ENCODE measurements around the gene TMEM207.

TMEM207 gene

DNA sequence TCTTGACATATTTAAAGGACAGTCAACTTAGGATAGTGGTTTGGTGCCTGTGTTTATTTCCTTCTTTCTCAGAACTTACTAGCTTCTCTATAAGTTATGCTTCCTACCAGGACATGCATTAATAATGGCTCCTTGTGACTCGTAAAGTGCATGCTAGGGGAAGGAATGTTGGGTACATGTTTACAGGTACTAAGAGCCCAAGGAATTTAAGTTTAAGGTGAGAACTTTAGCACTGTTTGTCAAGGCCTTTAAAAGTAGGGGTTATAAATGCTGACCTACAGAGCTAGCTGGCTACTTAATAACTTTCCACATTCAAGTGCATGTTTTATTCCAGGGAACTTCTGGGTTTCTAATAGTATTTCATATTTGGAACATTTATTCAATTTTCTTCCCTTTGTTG lies at the start of gene TMEM207:
Gene TMEM207 (minus strand): TSS at position 101 of the 400 bp plus-strand sequence. CDS start 92 bp downstream, at position 9.
- in situ Hi-C loops (cut with HindIII; ENCODE audit: low sequenced_read_pairs) = no loop called here

DNA sequence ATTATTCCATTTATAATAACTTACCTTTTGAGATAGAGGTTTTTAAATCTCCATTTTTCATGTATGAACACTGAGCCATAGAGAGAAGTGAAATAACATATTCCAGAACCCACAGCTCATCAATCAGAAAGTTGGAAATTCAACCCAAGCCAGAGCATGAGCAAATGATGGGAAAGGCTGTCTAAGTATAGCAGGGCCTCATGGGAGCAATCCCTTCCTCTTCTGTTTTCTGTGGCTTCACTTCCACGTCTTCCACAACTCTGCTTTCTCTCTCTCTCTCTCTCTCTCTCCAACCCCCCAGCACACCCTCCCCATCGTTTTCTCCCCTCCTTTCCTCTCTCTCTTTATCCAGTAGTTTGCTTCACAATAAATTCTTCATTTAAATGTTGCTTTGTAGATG lies 49.4 kb upstream of the TMEM207 start:
- in situ Hi-C loops (cut with HindIII; ENCODE audit: low sequenced_read_pairs) = no loop called here

DNA sequence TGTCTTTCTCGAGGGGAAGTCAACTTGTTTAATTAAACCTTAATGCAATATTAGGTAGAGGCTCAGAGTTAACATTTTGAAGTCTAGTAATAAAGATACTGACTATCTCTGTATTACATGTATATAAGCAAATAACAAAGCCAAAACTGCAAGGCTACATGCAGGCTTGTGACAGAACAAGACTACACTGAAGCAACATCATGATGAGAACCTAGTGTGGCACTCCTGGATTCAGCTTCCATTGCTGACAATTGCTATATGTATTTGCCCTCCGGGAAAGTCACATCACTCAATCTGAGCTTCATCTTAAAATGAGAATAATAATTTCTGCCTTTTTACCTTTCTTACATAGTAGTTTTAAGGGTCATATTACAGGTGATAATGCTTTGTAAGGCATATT lies 48.6 kb upstream of the TMEM207 start:
- in situ Hi-C loops (cut with HindIII; ENCODE audit: low sequenced_read_pairs) = no loop called here

DNA sequence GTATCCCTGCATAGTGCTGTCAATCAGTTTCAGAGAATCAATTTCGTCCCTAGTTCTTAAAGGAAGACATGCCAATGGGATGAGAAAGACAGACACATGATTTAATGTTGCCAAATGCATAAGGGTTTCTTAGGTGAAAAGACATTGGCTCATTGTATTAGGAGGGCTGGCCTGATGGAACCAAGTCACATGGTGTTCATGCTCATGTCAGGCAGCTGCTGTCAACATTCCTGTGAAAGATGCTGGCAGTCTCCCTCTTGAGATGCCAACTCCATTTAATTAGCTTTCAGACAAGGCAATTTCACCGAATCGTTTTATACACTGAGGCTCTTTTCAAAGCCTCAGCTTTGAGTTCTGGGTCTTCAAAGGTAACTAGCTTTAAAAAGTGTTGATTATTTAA lies 48.1 kb upstream of the TMEM207 start:
- in situ Hi-C loops (cut with HindIII; ENCODE audit: low sequenced_read_pairs) = no loop called here

DNA sequence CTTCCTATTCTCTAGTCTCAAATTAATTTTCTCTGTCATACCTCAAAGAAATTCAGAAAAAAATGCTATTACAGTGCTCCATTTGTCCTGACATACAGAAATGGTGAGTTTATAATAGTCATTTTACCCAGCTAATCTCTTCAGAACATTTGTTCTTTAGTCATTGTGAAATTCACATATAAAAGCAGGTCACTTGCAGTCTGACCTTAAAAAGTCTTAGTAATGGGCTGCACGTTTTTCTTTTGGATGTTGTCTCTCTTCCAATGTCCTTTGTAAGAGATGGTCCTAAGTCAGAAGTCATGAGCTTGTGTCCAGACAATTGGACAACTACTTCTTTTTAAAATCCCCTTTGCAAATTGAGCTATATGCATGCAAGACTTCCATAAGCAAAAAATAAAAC lies 47.2 kb upstream of the TMEM207 start:
- in situ Hi-C loops (cut with HindIII; ENCODE audit: low sequenced_read_pairs) = no loop called here

DNA sequence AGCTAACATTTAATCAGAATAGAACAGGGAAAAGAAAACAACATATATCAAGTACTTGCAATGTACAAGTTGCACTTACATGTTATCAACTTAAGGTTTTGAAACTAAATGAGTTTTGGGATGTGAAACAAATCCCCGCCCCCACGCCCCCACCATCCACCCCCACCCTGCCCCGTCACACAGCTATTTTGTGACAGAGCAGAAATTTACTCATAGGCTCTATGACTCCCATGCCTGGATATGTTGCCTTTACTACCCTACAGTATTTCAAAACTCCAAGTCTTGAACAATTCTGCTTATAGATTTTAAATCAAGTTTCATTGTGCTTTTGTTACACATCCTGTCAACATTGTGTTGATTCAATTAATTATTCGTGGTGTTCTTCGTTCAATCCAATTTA lies 46.1 kb upstream of the TMEM207 start:
- in situ Hi-C loops (cut with HindIII; ENCODE audit: low sequenced_read_pairs) = no loop called here

DNA sequence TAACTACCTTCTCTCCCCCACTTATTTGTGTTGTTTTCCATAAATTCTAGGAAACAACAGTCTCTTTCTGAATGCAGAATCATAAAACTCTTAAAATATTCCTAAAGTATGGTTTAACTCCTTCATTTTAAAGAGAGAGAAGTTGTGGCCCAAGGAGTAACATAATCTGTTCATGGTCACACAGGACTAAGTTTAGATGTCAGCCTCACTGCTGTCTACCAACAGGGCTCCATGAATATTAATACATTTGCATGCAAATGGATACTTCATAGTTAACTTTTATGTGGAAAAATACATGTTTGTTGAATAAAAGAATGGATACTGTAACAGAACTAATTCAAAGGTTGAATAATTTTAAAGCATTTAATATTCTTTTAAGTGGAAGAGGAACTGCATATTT lies 45.7 kb upstream of the TMEM207 start:
- in situ Hi-C loops (cut with HindIII; ENCODE audit: low sequenced_read_pairs) = no loop called here

DNA sequence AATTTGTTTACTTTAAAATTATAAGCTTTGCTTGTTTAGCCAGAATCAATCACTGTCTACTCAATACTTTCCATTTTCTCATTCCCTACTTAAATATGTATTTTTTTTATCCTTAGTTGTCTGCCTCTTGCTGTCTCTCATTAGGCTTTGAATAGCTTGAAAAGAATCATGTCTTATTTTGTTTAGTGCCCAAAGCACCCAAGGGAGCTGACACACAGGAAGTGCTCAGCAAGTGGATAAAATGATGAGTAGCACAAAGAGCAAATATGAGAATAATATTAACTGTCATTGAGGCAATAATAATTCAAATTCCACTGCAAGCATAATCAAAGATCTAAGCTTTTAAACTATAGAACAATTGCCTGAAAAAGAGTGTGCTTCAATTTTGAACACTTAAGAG lies 45.2 kb upstream of the TMEM207 start:
- in situ Hi-C loops (cut with HindIII; ENCODE audit: low sequenced_read_pairs) = loop anchor here (5.0 kb wide), 1 partner anchor 38 kb away; no protein-coding TSS in a partner anchor

DNA sequence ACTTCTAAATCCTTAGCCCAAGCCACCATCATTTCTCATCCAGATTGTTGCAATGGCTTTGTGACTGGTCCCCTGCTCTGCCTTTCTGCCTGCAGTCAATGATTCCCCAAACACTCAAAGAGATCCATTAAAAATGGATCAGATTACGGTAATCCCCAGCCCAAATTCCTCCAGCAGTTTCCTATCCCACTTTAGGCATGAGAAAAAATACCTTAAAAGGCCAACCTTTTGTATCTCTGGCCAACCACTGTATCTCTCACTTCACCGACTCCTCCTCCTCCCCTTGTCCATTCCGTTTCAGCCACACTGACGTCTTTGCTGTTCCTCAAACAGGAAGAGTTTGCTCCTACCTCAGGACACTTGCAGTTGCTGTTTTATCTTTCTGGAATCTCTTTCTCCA lies 43.3 kb upstream of the TMEM207 start:
- in situ Hi-C loops (cut with HindIII; ENCODE audit: low sequenced_read_pairs) = loop anchor here (5.0 kb wide), 1 partner anchor 36 kb away; no protein-coding TSS in a partner anchor

DNA sequence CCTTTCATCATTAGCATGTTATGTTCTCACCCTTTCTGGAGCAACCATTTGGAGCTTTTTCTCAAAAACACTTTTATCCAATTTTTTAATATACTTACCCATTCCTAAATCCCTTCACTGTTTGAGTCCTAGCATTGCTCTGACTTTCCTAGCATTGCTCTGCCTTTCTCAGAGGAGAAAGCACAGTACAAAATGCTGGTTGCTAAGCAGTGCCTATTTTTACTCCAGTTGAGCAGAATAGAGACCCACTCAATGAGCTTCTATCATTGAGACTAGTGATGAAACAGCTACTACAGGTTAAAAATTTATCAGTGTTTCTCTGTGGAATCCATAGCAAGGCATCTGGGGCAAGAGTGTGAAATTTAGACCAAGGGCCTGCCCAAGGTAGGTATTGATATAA lies 42.4 kb upstream of the TMEM207 start:
- in situ Hi-C loops (cut with HindIII; ENCODE audit: low sequenced_read_pairs) = loop anchor here (5.0 kb wide), 1 partner anchor 35 kb away; no protein-coding TSS in a partner anchor

DNA sequence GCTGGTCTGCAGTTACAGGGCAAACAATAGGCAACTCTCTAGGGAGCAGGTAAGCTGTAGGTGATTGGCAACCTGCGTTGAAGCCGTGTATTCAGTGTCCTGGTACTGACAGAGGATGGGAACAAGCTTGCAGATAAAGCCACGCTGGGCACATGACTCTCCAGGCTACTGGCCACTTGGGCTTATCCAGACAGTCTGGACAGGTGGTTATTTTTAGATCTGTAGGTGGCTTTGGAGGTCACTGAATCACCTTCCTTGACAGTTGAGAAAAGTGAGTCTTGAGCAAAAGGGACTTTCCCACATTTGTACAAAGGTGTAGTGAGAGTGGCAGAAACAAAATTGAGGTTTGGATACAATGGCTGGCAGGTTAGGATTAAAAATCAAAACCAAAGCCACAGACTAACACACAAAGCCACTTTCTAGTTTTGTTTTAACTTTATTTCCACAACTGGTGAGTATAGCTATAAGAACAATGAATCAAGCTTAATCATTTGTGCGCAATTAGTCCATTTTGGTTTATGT lies 41.9 kb upstream of the TMEM207 start:
- in situ Hi-C loops (cut with HindIII; ENCODE audit: low sequenced_read_pairs) = loop anchor here (5.0 kb wide), 1 partner anchor 34 kb away; no protein-coding TSS in a partner anchor

DNA sequence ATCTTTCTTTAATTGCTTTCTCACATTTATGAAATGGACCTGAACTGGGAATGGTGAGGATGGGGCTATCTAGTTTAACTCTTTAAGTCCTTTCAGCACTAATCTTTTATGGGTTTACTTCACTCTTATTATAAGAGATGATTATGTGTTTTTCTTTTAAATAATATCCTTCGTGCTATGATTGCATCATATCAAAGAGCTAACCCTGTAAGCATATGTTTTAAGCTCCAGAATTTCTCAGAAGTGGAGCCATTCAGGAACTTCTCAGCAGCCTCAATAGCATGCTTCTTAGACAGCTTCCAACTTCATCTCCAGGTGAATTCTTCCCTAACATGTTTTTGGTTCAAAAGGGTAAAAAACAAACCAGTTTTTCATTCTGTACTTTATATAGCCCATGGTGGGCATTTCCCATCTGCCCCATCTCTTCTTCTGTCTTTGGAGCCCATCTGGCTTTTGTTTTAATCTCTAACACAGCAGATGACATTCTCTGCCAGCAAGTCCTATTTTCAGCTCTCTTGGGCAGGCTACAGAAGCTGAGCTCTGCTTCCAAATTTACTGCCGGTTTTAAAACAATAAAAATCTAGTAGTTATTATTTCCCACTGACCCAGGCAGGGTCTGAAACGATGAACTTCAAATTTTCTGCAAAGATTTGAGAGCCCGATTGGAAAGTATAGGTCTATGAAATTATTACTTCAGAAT lies 37.4 kb upstream of the TMEM207 start:
- in situ Hi-C loops (cut with HindIII; ENCODE audit: low sequenced_read_pairs) = no loop called here

DNA sequence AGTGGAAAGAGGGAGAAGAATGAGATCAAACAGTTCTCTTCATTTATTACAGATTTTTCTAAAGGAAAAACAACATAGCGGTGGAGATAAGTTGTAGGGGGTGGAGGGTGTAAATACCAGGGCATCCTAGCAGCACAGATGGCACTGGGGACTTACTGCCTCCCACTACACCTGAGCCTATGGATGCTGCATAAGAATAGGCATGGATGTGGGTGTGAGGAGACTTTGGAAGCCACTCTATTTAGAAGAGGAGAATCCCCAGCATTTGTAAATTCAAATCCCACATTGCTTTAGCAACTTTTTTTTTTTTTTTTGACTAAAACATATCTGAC lies 36.8 kb upstream of the TMEM207 start:
- in situ Hi-C loops (cut with HindIII; ENCODE audit: low sequenced_read_pairs) = no loop called here

DNA sequence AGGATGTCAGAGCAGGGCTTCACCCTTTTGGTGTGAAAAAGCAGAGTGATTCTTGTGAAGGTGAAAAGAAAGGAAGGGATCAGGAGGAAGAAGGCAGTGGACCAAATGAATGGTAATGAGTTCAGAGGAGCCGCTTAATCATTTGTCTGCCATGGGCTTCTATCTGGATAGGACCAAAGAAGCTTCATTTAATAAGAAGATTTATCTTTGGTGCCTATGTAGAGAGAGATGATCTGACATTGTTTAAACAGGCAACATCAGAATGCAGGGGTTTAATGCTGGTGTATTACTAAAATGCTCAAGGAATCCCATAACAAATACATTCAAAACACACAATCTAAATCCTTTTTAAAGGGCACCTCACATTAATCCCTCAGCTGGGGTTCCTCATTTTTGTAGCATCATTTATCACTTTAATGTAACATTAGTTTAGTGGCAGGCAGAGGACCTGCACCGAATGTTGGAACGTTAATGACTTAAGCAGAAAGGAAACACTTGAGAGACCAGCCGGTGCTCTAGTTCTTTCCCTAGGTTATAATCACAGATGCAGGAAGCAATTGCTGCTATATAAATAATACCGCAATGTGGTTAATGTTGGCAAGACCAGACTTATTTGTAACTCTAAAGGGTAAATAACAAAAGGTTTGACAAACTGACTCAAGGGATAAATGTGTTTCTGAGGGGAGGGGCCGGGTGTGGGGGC lies 36.3 kb upstream of the TMEM207 start:
- in situ Hi-C loops (cut with HindIII; ENCODE audit: low sequenced_read_pairs) = no loop called here

DNA sequence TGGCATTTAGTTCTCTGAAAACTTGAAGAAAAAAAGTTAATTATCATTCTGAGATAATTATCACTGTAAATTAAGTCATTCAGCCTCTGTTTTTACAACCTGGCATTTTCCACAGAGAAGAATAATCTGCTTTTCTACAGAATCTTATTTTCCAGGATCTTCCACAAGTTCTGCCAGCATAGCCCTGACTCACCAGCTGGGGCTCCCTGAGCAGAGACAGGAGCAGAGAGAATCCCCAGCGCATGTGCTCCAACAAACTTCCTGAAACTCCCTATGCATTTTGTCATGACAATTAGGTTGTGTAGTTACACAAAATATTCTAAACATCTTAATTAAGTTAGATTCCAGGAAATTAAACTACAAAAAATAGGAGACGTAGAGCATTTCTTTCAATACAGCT lies 32.1 kb upstream of the TMEM207 start:
- in situ Hi-C loops (cut with HindIII; ENCODE audit: low sequenced_read_pairs) = no loop called here

DNA sequence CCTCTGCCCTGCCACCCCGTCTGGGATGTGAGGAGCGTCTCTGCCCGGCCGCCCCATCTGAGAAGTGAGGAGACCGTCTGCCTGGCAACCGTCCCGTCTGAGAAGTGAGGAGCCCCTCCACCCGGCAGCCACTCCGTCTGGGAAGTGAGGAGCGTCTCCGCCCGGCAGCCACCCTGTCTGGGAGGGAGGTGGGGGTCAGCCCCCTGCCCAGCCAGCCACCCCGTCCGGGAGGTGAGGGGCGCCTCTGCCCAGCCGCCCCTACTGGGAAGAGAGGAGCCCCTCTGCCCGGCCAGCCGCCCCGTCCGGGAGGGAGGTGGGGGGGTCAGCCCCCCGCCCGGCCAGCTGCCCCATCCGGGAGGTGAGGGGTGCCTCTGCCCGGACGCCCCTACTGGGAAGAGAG lies 23.6 kb upstream of the TMEM207 start:
- in situ Hi-C loops (cut with HindIII; ENCODE audit: low sequenced_read_pairs) = loop anchor here (5.0 kb wide), 1 partner anchor 34 kb away; no protein-coding TSS in a partner anchor

DNA sequence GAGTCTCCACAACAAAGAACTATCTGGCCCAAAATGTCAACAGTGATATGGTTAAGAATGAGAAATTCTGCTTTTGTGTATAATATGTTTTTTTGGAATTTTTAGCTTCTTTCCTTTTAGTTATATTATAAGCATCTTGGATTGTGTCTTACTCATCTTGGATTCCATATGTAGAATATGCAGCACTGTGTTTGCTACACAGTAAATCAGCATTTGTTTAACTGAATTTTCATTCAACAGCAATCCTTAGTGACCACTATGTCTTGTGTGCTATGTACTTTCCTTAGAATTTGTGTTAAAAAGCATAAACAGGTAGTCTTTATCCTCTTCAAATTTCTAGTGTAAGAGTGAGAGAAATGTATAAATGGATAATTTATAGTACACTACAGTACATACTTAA lies 18.2 kb upstream of the TMEM207 start:
- in situ Hi-C loops (cut with HindIII; ENCODE audit: low sequenced_read_pairs) = no loop called here

DNA sequence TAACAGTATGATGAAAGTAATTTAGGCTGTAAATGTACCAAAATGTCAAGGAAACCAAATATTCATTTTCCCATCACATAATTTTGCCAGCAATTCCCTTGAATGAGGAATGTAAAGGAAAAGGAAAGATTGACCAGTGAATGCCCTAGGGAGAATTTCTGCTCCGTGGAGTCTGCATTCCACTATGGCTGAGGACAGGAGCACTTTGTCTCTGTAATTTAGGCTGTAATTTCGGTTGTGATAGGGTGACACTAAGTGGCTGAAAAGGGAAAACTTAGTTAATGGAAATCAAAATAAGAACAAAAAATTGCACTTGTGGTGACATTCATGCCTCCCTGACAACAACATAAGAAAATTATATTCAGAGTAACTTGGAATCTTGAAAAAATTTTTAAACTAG lies 8.3 kb upstream of the TMEM207 start:
- in situ Hi-C loops (cut with HindIII; ENCODE audit: low sequenced_read_pairs) = loop anchor here (5.0 kb wide), 2 partner anchors 34 to 501 kb away; no protein-coding TSS in a partner anchor

DNA sequence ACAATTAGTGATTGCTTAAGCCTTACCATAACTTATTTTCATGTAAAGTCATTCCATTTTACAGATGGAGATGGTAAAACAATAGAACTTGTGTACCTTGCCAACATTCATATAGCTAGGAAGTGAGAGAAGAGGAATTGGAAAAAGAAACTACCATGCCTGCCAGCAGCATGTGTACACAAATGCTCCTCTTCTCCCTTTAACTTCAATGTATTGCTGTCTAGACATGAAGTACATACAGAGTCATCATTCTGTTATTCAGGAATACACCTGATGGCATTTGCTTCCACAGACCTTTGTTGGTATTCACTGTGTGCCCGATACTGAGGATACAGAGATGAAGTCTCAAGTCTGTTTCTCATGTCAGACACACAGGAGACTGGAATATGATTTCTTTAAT lies 7.1 kb upstream of the TMEM207 start:
- in situ Hi-C loops (cut with HindIII; ENCODE audit: low sequenced_read_pairs) = loop anchor here (5.0 kb wide), 2 partner anchors 36 to 499 kb away; no protein-coding TSS in a partner anchor

DNA sequence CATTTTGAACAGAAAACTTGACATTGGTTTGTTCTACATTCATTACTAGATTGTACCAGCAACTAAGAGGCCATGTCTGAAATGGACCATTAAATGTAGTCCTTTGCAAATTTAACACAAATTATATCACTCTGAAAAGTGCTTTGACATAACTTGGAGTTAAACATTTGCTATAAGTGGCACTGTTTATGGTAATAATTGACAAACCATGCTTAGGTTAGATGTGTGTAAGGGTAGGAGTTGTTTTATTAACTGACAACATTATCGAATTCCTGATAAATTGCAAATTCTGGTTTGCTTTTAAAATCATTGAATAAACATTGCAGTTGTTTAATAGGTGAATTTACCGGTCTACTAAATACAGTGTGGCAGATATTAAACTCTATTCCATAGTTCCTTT lies 6.1 kb upstream of the TMEM207 start:
- in situ Hi-C loops (cut with HindIII; ENCODE audit: low sequenced_read_pairs) = loop anchor here (5.0 kb wide), 2 partner anchors 36 to 499 kb away; no protein-coding TSS in a partner anchor

DNA sequence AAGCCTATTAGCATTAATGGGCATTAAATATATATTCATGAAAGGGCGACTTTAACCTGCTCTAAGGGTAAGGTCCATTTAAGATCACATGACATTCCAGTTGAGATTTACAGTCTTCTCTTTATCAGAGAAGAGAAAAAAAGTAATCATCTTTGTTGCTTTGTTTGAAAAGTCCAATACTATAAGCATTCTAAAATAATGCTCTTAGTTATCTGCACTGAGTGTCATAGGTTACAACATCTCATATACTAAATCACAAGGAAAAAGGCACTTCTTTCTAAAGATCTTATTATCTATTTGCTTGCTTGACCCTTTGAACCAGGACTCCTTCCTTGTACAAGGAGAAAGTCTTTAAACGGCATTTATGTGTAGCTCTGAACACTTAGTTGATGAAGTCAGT lies 1.4 kb downstream of the TMEM207 start:
- in situ Hi-C loops (cut with HindIII; ENCODE audit: low sequenced_read_pairs) = no loop called here

Data from endothelial cell of hepatic sinusoid (primary cell).